ENCODE data around the gene CD19.
"Not testable (repeated sequence)": the region's sequence is repeated elsewhere in the genome, so short reads cannot be mapped to it uniquely, and the experiment has no call there.

The CD19 gene

DNA sequence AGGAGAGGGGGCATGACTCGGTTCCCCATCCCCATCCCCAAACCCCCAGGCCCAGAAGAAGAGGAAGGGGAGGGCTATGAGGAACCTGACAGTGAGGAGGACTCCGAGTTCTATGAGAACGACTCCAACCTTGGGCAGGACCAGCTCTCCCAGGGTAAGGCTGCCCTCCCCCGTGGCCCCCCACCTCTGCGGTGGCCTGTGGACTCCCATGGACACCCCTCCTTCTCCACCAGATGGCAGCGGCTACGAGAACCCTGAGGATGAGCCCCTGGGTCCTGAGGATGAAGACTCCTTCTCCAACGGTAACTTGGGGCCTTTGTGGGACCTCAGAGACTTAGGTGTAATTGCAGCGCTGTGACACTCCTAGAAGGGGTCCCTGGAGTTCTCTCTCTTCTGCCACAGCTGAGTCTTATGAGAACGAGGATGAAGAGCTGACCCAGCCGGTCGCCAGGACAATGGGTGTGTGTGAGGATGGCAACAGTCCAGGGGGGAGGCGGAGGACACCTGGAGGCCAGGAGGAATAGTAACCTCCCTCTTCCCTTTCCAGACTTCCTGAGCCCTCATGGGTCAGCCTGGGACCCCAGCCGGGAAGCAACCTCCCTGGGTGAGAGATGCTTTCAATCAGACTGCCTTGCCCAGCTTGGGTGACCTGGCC is 5.6 kb downstream of the CD19 start:
- DNase-seq: no peak

DNA sequence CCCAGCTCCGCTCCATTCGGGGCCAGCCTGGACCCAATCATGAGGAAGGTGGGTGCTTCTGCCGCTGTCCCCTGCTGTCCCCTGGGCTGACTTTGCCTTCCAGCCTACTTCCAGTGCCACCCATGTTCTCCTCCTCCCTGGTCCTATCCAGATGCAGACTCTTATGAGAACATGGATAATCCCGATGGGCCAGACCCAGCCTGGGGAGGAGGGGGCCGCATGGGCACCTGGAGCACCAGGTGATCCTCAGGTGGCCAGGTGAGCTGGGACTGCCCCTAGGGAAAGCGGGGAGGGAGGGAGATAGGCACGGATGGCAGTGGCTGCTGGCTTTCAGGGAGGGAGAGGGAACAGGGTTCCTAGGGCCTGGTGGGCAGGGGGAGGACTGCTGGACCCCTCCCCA is 7.0 kb downstream of the CD19 start:
- no peak for DNase-seq

- not testable (repeated sequence) for DNase-seq
These were observed 8.1 kb downstream of the CD19 start for GRCh38 chr16:28939825-28940224.

GRCh38 chr16:28943281-28943680 is 11.5 kb downstream of the CD19 start:
- DNase-seq: no peak

- no peak for DNase-seq
These were observed 14.9 kb downstream of the CD19 start for GRCh38 chr16:28946681-28947080.

DNA sequence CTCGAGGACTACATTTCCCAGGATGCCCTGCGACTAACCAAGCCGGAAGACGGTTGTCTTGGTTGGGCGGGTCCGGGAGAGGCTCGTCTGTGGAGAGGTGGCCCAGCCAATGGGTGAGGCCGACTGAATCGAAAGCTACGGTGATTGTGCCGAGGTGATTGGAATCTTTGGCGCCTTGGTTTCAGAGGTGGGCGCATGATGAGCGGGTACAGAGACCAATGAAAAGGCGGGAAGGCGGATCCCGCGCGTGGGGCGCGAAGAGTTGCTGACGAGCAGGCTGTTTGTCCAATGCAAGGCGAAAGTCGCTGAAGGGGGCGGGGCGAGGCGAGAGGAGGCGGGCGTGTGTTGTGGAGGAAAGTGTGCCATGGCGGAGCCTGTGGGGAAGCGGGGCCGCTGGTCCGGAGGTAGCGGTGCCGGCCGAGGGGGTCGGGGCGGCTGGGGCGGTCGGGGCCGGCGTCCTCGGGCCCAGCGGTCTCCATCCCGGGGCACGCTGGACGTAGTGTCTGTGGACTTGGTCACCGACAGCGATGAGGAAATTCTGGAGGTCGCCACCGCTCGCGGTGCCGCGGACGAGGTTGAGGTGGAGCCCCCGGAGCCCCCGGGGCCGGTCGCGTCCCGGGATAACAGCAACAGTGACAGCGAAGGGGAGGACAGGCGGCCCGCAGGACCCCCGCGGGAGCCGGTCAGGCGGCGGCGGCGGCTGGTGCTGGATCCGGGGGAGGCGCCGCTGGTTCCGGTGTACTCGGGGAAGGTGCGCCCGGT is 19.1 kb downstream of the CD19 start, which contains the start of gene NFATC2IP:
Gene NFATC2IP (plus strand): TSS at position 290 of the 762 bp plus-strand sequence. CDS start 75 bp downstream, at position 365.
- peak; percentile 100 for DNase-seq

DNA sequence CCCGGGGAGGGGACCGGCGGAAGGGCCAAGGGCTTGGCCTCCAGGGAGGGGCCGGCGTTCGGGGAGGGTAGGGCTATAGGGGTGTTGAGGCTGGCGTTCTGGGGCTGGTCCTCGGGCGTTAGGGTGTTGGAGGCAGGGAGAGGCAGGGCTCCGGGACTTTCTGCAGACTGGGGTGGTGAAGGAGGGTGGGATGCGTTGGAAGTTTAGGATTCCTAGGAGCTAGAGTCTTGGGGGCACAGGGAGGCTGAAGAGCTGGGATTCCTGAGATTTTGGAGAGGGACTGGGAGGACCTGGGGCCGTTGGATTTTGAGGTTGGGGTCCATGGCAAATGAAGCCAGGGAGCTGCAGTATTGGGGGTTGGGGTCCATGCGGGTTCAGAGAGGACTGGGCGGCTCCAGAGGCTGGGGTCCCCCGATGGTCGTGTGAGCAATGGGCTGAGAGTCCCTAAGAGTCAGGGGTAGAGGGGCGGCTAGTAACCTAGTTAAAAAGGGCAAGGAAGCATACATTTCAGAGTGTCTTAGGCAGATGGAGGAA is 19.7 kb downstream of the CD19 start:
- no peak for DNase-seq

GRCh38 chr16:28958216-28958615 is 26.4 kb downstream of the CD19 start:
- no peak for DNase-seq

GRCh38 chr16:28958836-28959235 is 27.1 kb downstream of the CD19 start:
- no peak for DNase-seq

GRCh38 chr16:28964072-28964471 is 32.3 kb downstream of the CD19 start:
- no peak for DNase-seq

GRCh38 chr16:28964496-28964895 is 32.7 kb downstream of the CD19 start:
- no peak for DNase-seq

DNA sequence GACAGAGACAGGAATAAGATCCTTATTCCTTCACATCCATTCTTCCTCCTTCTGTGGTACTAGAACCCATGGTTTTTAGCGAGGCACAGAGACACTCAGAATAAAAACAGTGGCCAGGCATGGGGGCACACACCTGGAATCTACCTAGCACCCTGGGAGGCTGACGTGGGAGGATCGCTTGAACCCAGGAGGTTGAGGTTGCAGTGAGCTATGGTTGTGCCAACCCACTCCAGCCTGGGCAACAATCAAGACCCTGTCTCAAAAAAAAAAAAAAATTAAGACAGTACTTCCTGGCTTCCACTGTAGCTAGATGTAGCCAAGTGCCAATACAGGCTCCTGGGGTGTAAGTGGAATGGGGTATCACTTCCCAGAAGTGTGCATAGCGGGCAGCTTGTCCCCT is 35.4 kb downstream of the CD19 start:
- no peak for DNase-seq

- DNase-seq: not testable (repeated sequence)
These were observed 37.9 kb downstream of the CD19 start for GRCh38 chr16:28969696-28970095.

GRCh38 chr16:28974007-28974436 is 42.3 kb downstream of the CD19 start:
- peak; percentile 89 for DNase-seq

- DNase-seq: peak; percentile 98
These were observed 42.8 kb downstream of the CD19 start, which contains the start of gene SPNS1 for GRCh38 chr16:28974437-28975157. SPNS1 (plus strand) TSS chr16:28974778; CDS start chr16:28975152, 374 bp downstream.

DNA sequence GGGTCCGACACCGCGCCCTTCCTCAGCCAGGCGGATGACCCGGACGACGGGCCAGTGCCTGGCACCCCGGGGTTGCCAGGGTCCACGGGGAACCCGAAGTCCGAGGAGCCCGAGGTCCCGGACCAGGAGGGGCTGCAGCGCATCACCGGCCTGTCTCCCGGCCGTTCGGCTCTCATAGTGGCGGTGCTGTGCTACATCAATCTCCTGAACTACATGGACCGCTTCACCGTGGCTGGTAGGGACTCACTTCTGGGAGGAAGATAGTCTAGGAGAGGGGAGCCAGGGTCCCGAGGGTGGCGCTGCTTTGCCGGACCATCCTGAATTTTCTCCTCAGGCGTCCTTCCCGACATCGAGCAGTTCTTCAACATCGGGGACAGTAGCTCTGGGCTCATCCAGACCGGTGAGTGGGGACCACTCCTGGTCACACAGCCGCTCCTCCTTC is 43.4 kb downstream of the CD19 start:
- no peak for DNase-seq

DNA sequence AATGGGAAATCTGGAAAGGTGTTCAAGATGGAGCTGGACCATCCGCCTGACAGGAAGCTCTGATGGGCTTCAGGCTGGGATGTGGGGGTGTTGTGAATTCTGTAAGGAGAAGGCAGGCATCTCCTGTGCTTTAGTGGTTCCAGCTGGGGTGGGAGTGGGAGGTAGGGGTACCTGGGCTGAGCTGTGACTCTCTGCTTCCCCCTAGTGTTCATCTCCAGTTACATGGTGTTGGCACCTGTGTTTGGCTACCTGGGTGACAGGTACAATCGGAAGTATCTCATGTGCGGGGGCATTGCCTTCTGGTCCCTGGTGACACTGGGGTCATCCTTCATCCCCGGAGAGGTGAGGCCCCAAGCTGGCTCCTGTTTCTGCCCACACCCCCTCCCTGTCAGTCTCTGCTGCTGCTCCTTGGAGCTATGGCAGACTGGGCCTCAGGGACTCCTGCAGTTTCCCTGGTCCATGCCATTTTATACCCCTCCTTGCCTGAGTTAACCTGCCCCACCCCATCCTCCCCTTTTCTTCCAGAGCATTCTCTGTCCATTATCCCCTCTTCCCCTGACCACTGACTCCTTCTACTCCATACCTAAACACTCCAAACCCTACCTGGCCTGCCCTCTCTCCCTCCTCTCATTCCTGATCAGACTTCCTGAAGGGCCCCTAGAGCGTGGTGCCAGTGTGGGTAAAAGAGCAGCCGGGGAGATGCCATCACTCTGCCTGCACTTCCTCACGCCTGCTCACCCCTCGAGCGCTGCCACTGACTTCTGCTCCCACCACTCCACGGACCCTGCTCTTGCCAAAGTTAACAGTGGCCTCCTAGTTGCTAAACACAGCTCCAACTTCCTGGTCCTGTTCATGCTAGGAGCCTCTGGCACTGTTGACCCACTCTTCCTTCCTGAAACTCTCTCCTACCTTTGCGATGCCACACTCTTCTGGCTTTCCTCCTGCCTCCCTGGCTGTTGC is 46.2 kb downstream of the CD19 start:
- DNase-seq: no peak

DNA sequence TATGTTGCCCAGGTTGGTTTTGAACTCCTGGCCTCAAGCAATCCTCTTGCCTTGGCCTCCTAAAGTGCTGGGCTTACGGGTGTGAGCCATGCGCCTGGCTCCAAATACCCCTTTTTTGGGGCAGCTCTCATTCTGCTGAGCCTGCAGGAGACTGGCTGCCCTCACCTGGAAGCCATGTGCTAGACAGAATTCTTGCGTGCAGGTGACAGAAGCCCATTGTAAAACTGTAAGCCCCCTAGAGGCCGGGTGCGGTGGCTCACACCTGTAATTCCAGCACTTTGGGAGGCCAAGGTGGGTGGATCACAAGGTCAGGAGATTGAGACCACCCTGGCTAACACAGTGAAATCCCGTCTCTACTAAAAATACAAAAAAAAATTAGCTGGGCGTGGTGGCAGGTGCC is 48.6 kb downstream of the CD19 start:
- not testable (repeated sequence) for DNase-seq

- no peak for DNase-seq
These were observed 49.2 kb downstream of the CD19 start for GRCh38 chr16:28980929-28981328.

DNA sequence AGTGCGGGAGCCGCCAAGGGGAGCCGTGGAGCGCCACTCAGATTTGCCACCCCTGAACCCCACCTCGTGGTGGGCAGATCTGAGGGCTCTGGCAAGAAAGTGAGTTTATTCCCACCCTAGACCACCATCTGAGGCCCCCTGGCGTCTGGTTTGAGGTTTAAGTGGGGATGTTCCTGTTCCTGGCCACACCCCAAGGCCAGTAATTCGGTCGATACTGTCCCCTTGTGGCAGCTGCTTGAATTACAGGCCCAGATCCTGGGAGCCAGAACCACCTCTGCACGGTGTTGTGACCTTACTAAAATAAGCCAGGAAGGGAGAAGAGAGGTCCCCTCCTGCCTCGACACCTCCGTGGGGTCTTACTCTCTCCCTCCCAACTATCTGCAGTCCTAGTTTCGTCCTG is 49.7 kb downstream of the CD19 start:
- no peak for DNase-seq

- DNase-seq: no peak
These were observed 50.6 kb downstream of the CD19 start for GRCh38 chr16:28982418-28982817.

GRCh38 chr16:28982949-28983348 is 51.2 kb downstream of the CD19 start:
- DNase-seq: no peak
